Midbrain (tissue), 1 donor: ENCODE measurements around the gene KMT5C.

ENCODE experiments used
- DNase-seq: peaks from one replicate; lab custom pipeline; 2025; lab: John Stamatoyannopoulos, UW

The KMT5C gene

GRCh38 chr19:55339105-55339888 is at the start of gene KMT5C:
KMT5C (plus strand) TSS chr19:55339876; CDS start chr19:55341937, 2,061 bp downstream.
- DNase-seq: peak; percentile 100

- no peak for DNase-seq
Measured at GRCh38 chr19:55297267-55297666, 42.4 kb upstream of the KMT5C start.

DNA sequence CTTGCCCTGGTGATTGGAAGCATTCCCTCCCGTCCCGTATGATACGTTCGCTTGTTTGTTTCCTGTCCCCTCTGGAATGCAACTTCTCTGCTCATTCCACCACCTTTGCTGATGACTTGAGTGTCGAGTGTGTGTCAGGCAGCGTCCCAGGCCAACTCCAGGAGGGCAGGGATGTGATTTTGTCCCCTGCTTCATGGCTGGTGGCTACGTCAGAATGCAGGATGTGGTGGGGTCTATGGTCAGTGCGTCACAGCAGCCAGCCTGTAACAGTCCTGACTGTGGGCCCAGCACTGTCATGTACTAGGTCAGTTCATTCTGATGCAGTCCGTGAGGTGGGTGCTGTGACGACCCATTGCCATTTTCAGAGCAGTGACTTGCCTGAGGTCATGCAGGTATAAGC is 39.7 kb upstream of the KMT5C start:
- DNase-seq: no peak

- DNase-seq: no peak
Measured at GRCh38 chr19:55300886-55301458, 38.7 kb upstream of the KMT5C start.

- peak; percentile 85 for DNase-seq
Measured at GRCh38 chr19:55301459-55302317, 38.0 kb upstream of the KMT5C start.

- DNase-seq: no peak
Measured at GRCh38 chr19:55302318-55302703, 37.4 kb upstream of the KMT5C start.

DNA sequence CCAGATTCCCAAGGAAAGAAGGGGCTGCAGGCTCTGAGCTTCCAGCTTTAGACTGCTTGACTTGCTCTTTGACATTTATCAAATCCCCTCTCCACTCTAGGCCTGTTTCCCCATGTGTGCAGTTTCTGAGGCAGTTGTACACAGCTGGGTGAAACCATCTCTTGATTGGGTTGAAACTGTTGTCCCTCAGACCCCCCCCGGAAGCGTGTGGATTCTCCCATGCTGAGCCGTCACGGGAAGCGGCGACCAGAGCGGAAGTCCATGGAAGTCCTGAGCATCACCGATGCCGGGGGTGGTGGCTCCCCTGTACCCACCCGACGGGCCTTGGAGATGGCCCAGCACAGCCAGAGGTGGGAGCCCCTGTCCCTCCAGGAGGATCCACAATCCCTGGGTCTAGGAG is 36.2 kb upstream of the KMT5C start:
- no peak for DNase-seq

DNA sequence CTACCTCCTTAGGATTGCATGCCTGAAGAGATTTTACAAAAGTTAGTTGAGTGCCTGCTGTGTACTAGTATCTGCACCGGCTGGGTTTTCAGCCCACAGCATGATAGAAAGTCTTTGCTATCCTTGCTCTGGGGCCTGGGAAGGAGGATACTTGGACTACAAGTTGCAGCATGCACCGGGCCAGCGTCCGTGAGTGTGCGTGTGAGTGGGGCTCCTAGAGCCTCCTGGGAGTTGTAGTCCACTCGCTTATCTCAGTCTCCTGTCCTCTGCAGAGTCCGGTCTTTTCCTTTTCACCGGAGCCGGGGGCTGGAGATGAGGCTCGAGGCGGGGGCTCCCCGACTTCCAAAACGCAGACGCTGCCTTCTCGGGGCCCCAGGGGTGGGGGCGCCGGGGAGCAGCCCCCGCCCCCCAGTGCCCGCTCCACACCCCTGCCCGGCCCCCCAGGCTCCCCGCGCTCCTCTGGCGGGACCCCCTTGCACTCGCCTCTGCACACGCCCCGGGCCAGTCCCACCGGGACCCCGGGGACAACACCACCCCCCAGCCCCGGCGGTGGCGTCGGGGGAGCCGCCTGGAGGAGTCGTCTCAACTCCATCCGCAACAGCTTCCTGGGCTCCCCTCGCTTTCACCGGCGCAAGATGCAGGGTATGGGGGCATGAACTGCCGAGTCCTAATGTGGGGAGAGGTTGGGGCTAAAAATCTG is 35.2 kb upstream of the KMT5C start:
- DNase-seq: no peak

DNA sequence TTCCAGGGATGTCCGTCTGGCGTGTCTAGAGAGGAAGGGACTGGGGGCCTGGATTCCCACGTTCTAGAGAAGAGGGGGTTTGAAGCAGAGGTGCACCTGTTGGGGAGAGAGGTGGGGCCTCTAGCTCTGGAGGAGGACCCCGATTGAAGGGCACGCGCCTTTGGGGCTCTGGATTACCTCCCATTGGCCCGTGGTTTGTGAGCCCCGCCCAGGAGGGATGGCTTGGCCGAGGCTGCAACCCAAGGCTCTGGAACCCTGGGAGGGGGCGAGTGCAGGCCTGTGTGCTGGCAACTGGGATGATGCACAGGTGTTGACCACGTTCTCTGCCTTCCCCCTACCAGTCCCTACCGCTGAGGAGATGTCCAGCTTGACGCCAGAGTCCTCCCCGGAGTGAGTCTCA is 34.7 kb upstream of the KMT5C start:
- DNase-seq: no peak

DNA sequence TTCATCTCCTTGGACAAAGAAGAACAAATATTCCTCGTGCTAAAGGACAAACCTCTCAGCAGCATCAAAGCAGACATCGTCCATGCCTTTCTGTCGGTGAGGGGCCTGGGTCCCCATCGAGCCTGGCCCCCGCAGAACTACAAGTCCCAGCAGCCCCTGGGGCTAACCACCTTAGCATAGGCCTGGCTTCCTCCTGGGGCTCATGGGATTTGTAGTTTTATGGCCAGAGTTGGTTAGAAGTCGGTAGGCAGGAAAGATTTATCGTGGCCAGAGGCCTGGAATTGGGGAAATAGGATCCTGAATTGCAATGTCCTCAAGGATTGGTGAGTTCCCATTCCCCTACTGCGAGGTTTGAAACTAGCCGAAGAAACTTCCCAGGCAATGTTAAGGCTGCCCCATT is 34.2 kb upstream of the KMT5C start:
- no peak for DNase-seq

DNA sequence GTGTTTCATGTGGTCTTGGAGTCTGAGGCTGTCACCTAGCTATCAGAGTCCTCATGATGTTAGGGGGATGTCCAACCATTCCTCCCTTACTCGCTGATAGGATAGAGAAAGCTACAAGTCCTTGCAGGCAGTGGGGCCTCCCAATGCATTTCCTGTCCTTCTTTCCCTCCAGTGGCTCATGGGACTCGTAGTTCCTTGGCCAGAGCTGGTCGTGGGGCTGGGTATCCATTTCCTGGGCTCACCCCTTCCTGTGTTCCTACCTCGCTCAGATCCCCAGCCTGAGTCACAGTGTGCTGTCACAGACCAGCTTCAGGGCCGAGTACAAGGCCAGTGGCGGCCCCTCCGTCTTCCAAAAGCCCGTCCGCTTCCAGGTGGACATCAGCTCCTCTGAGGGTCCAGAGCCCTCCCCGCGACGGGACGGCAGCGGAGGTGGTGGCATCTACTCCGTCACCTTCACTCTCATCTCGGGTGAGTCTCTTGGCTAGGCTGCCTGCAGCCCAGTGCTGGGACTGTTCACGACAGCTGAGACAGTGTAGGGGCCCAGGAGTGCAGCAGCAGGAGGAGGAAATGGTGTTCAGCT is 33.6 kb upstream of the KMT5C start:
- no peak for DNase-seq

DNA sequence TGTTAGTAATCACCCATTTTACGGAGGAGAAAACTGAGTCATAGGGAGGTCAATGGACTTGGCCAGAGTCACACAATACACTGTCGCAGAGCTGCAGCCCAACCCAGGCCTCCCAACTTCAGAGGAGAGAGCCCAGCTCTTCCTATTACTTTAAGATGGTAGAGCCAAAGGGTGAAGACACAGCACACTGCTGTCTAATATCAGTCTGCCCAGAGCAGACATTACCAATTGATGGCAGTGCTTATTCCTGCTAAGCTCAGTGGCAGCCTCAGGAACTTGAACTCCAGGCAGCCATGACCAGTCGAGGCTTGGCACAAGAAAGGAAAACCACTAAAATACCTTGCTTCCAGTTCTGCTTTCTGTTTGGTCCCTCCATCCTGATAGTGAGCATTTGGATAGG is 33.0 kb upstream of the KMT5C start:
- no peak for DNase-seq

DNA sequence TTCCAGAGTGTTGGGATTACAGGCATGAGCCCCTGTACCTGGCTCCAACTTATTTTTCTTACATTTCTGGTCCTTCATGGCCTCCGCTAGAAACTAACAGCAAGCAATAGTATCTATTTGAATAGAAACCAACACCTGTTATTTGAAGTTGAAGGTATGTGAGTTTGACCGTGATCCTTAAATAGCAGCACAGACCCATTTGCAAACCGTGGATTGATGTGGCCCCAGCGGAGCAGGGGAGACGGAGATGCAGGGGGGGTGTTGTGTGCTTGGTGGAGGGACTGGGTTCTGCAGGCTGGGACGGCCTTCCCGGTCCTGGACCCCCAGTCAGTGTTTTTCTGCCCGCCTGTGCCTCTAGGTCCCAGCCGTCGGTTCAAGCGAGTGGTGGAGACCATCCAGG is 31.4 kb upstream of the KMT5C start:
- no peak for DNase-seq

GRCh38 chr19:55309448-55309847 is 30.2 kb upstream of the KMT5C start:
- DNase-seq: no peak

GRCh38 chr19:55310498-55310897 is 29.2 kb upstream of the KMT5C start:
- DNase-seq: no peak

GRCh38 chr19:55311397-55311796 is 28.3 kb upstream of the KMT5C start:
- no peak for DNase-seq

GRCh38 chr19:55311797-55312196 is 27.9 kb upstream of the KMT5C start:
- no peak for DNase-seq

- DNase-seq: no peak
Measured at GRCh38 chr19:55312621-55313512, 26.8 kb upstream of the KMT5C start.

- no peak for DNase-seq
Measured at GRCh38 chr19:55314396-55314795, 25.3 kb upstream of the KMT5C start.

DNA sequence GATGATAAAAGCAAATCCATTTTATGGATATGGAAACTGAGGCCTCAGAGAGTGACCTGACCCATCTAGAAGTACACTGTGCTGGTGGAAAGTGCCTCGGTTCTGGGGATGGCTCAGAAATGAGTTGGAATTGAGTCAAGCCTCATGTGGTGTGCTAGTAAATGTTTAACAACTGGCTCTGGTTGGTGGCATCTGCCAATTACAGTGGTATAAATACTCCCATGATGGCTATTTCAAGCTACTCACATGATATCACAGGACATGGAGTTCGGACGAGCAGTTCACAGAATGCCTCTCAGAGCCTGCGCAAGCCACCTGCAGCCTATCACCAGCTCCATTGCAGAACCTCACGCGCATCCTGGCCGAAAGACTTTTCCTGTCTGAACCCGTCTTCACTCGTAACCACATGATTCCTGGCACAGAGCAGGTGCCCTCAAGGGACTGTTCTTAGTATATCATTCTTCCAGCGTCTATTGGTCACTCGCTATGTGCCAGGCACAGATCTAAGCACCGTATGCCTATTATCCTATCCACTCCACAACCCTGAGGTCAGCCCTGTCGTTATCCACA is 23.6 kb upstream of the KMT5C start:
- DNase-seq: no peak

DNA sequence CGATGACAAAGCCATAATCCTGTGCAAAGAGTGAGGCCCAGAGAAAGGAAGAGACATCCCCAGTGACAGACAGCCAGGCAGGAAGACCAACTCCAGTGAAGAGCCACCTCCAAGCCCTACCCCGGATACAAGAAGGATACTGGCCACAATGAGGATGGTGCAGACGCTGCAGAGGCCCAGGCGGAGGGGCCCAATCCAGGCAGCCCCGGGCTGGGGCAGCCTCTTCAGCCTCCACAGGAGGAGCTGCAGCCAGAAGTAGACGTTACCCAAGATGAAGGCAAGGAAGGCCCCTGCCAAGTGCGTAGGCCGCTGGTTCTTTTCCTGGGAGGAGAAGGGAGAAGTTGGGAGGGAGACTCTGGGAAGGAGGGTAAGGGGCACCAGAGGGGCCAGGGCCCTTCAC is 23.0 kb upstream of the KMT5C start:
- no peak for DNase-seq
